WI38 (cell line): ENCODE data around the gene LIN7A.

Source experiments
- H3K4me3 ChIP-seq: 2 replicates; pipeline ENCODE4 v1.5.1; 2011; ENCODE audit warnings: low read depth, mild to moderate bottlenecking, control low read depth, low read length
- CTCF ChIP-seq: IDR thresholded peaks from 2 replicates; pipeline ENCODE4 v1.5.1; 2012; ENCODE audit warnings: low read depth, mild to moderate bottlenecking, control low read depth, low read length

The LIN7A gene

DNA sequence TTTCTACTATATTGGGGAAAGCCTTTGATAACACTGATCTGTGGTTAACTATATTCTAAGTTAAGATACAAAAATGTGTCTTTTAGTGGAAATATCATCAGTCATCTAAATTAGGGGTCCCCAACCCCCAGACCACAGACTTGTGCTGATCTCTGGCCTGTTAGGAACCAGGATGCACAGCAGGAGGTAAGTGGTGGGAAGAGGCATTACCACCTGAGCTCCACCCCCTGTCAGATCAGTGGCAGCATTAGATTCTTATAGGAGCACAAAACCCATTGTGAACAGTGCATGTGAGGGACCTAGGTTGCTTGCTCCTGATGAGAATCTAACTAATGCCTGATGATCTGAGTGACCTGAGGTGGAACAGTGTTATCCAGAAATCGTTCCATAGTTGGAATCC lies 28.3 kb upstream of the LIN7A start:
- TF ChIP-seq CTCF = no peak
- H3K4me3 ChIP-seq = no peak overlapping the region

DNA sequence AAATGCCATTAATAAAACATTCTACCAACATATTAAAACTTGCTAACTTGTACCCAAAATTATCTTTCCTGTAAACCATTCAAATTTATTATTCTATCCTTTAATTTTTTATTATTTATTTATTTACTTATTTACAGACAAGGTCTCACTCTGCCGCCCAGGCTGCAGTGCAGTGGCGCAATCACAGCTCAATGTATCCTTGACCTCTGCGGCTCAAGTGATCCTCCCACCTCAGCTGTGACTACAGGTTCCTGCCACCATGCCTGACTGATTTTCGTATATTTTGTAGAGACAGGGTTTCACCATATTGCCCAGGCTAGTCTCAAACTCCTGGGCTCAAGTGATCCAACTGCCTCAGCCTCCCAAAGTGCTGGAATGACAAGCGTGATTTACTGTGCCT lies 20.4 kb upstream of the LIN7A start:
- H3K4me3 ChIP-seq = no peak overlapping the region
- TF ChIP-seq CTCF = no peak

GRCh38 chr12:80954857-80955520 lies 17.3 kb upstream of the LIN7A start:
- H3K4me3 ChIP-seq = no peak overlapping the region
- TF ChIP-seq CTCF = no peak

DNA sequence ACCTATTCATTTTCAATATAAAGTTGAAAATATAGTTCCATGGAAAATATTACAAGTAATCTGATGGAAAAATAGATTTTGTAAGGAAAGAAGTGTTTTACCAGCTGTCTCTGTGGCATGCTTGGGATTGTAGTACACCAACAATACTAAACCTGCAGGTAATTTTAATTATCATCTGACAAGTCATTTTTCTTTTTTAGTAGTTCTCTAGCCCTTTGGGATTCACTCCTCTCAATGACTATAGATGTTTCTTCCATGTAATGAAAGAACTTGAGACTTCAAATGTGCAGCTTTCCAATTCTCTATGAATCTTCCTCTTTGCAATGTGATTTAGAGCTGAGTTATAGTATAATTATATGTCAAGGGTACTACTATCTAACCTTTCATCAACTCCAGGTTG lies 14.7 kb upstream of the LIN7A start:
- no peak for TF ChIP-seq CTCF
- H3K4me3 ChIP-seq = no peak overlapping the region

DNA sequence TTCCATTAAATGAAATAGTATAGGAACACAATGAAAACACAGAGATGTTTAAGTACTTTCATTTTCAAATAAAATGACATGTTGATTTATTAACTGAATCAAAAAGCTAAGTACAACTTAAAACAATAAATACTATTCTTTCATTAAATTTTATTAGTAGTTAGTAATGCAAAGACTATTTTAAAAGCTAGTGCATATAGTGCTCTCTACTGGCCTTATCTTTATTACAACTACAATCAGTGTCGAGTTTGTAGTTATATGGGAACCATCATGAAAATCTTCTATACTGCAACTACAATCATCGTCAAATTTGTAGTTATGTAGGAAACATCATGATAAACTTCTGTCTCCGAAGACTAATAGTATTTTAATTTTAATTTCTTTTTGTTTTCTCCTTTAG lies 8.9 kb upstream of the LIN7A start:
- H3K4me3 ChIP-seq = no peak overlapping the region
- TF ChIP-seq CTCF = no peak

- no peak overlapping the region for H3K4me3 ChIP-seq
- no peak for TF ChIP-seq CTCF
Measured at GRCh38 chr12:80943338-80943737, 5.6 kb upstream of the LIN7A start.

GRCh38 chr12:80941916-80942315 lies 4.2 kb upstream of the LIN7A start:
- TF ChIP-seq CTCF = no peak

More at GRCh38 chr12:80941916-80942315, 4.2 kb upstream of the LIN7A start:
- H3K4me3 ChIP-seq = no peak overlapping the region
